Loucy (cell line): Measurements from ENCODE around the gene SLC50A1.

Experiments used
- H2AFZ ChIP-seq: fragments of 200-600 bp; sonication (generic); 2 replicates; pipeline ENCODE4 v1.6.0; 2016; ENCODE audit warnings: antibody characterized with exemption, mild to moderate bottlenecking, low read length, moderate library complexity
- H3F3A ChIP-seq: fragments of 200-600 bp; 2 replicates; pipeline ENCODE4 v1.6.0; 2016; ENCODE audit warnings: antibody characterized with exemption, low read depth, mild to moderate bottlenecking
- H3K27me3 ChIP-seq: fragments of 200-600 bp; sonication (generic); 2 replicates; pipeline ENCODE4 v1.6.1; 2014; ENCODE audit warnings: low read length, mild to moderate bottlenecking; ENCODE audit not compliant: insufficient read depth, poor library complexity, severe bottlenecking
- H3K36me3 ChIP-seq: fragments of 200-600 bp; sonication (generic); 2 replicates; pipeline ENCODE4 v1.6.1; 2016; ENCODE audit warnings: low read length; ENCODE audit not compliant: insufficient read depth
- H3K4me1 ChIP-seq: fragments of 200-600 bp; sonication (generic); 2 replicates; pipeline ENCODE4 v1.5.1; 2014; ENCODE audit warnings: low read length, mild to moderate bottlenecking; ENCODE audit not compliant: insufficient read depth, poor library complexity, severe bottlenecking
- H3K4me2 ChIP-seq: fragments of 200-600 bp; sonication (generic); 2 replicates; pipeline ENCODE4 v1.6.0; 2014; ENCODE audit warnings: antibody characterized with exemption, low read length, low read depth, mild to moderate bottlenecking; ENCODE audit not compliant: poor library complexity, severe bottlenecking
- H3K4me3 ChIP-seq: fragments of 200-600 bp; sonication (generic); 2 replicates; pipeline ENCODE4 v1.5.1; 2014; ENCODE audit warnings: low read length, mild to moderate bottlenecking, mixed read lengths; ENCODE audit not compliant: poor library complexity, severe bottlenecking
- H3K79me2 ChIP-seq: fragments of 200-600 bp; sonication (generic); 2 replicates; pipeline ENCODE4 v1.6.1; 2014; ENCODE audit warnings: low read length; ENCODE audit not compliant: insufficient read depth
- H3K9ac ChIP-seq: fragments of 200-600 bp; sonication (generic); 2 replicates; pipeline ENCODE4 v1.6.0; 2014; ENCODE audit warnings: mild to moderate bottlenecking, low read depth, low read length, moderate library complexity; ENCODE audit not compliant: poor library complexity, severe bottlenecking
- H3K9me2 ChIP-seq: fragments of 200-600 bp; sonication (generic); replicated peaks from 2 replicates; pipeline ENCODE4 v1.6.1; 2016; ENCODE audit warnings: low read depth, low read length, mixed read lengths
- H3K9me3 ChIP-seq: fragments of 200-600 bp; sonication (generic); 2 replicates; pipeline ENCODE4 v1.6.1; 2014; ENCODE audit warnings: mild to moderate bottlenecking, antibody characterized with exemption, low read length, low read depth; ENCODE audit not compliant: insufficient read depth
- H4K20me1 ChIP-seq: fragments of 200-600 bp; sonication (generic); 2 replicates; pipeline ENCODE4 v1.6.0; 2014; ENCODE audit warnings: antibody characterized with exemption, low read length, mild to moderate bottlenecking; ENCODE audit not compliant: insufficient read depth, poor library complexity, severe bottlenecking
- EZH2phosphoT487 ChIP-seq: fragments of 200-600 bp; IDR thresholded peaks from 2 replicates; pipeline ENCODE4 v1.6.1; 2018; ENCODE audit warnings: antibody characterized with exemption, mild to moderate bottlenecking, moderate library complexity, borderline replicate concordance
- TF ChIP-seq, protein P1 (sequence below): fragments of 200-600 bp; sonication (generic); conservative IDR thresholded peaks from 2 replicates; pipeline ENCODE4 v1.5.1; 2014; ENCODE audit warnings: mild to moderate bottlenecking, antibody characterized with exemption, low read length

Gene SLC50A1

DNA sequence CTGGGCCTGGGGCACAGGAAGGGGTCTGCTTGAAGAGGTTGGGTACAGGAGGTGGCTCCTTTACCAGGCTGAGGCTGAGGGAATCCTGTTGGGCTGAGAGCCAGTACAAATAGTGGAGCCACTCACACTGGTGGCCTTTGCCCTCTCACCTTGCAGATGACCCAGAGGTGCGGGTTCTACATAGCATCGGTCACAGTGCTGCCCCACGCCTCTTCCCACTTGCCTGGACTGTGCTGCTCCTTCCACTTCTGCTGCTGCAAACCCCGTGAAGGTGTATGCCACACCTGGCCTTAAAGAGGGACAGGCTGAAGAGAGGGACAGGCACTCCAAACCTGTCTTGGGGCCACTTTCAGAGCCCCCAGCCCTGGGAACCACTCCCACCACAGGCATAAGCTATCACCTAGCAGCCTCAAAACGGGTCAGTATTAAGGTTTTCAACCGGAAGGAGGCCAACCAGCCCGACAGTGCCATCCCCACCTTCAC lies 1.8 kb upstream of the SLC50A1 start:
- Histone ChIP-seq H3K9ac (no peak overlapping the region), H2AFZ (no peak overlapping the region), H3K9me3 (no peaks in the 10 kb centered on the region), H3K36me3 (no peaks in the 10 kb centered on the region), H3K9me2 (no peaks in the 10 kb centered on the region), H3K4me2 (no peak overlapping the region), H3K4me3 (no peak overlapping the region), H4K20me1 (peaks cover 8% of the 10 kb centered on the region), H3K27me3 (no peaks in the 10 kb centered on the region), H3F3A (no peaks in the 10 kb centered on the region), H3K4me1 (peaks cover 24% of the 10 kb centered on the region), H3K79me2 (peaks cover 28% of the 10 kb centered on the region)
- TF ChIP-seq, protein P1, sequence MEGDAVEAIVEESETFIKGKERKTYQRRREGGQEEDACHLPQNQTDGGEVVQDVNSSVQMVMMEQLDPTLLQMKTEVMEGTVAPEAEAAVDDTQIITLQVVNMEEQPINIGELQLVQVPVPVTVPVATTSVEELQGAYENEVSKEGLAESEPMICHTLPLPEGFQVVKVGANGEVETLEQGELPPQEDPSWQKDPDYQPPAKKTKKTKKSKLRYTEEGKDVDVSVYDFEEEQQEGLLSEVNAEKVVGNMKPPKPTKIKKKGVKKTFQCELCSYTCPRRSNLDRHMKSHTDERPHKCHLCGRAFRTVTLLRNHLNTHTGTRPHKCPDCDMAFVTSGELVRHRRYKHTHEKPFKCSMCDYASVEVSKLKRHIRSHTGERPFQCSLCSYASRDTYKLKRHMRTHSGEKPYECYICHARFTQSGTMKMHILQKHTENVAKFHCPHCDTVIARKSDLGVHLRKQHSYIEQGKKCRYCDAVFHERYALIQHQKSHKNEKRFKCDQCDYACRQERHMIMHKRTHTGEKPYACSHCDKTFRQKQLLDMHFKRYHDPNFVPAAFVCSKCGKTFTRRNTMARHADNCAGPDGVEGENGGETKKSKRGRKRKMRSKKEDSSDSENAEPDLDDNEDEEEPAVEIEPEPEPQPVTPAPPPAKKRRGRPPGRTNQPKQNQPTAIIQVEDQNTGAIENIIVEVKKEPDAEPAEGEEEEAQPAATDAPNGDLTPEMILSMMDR, result no peak
- no peak for TF ChIP-seq EZH2phosphoT487

DNA sequence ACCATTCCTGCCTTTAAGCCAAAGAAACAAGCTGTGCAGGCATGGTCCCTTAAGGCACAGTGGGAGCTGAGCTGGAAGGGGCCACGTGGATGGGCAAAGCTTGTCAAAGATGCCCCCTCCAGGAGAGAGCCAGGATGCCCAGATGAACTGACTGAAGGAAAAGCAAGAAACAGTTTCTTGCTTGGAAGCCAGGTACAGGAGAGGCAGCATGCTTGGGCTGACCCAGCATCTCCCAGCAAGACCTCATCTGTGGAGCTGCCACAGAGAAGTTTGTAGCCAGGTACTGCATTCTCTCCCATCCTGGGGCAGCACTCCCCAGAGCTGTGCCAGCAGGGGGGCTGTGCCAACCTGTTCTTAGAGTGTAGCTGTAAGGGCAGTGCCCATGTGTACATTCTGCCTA lies 1.3 kb upstream of the SLC50A1 start:
- no peak overlapping the region for H2AFZ ChIP-seq
- peak overlapping the region; percentile 95 for H3K9ac ChIP-seq
- H3F3A ChIP-seq, result no peaks in the 10 kb centered on the region
- H3K4me3 ChIP-seq, result peak overlapping the region; percentile 98
- H3K27me3 ChIP-seq, result no peaks in the 10 kb centered on the region
- peaks cover 21% of the 10 kb centered on the region for H3K4me1 ChIP-seq
- H3K36me3 ChIP-seq, result no peaks in the 10 kb centered on the region
- H4K20me1 ChIP-seq, result peaks cover 8% of the 10 kb centered on the region
- H3K79me2 ChIP-seq, result peaks cover 33% of the 10 kb centered on the region
- H3K9me3 ChIP-seq, result no peaks in the 10 kb centered on the region
- no peak for TF ChIP-seq EZH2phosphoT487
- TF ChIP-seq, protein P1, result no peak
- no peaks in the 10 kb centered on the region for H3K9me2 ChIP-seq
- H3K4me2 ChIP-seq, result peak overlapping the region; percentile 98

DNA sequence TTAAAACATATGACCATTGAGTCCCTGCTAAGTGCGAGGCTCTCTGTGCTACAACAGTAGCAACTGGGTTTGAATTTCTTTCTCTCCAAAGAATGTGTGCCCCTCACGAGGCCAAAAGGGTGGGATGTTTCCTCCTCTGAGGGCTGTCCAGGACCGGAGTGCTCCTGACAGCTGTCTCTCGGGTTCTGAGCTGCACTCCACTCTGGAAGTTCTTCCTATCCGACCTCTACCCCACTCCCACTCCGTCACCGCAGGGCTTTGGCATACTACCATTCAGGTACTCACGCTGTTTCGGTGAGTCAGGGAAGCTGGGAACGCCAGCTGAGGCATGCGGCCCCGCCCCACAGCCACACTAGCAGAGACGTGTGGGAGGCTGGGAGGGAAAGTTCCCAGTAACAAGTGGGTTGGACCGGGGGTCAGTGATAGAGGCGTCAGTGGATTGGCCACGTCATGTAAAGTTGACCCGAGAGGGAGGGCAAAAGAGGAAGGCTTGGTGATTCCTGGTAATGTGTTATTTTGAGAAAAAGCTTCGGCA lies 705 bp upstream of the SLC50A1 start:
- peak overlapping the region; percentile 89 for H2AFZ ChIP-seq
- H3K79me2 ChIP-seq, result peaks cover 39% of the 10 kb centered on the region
- TF ChIP-seq, protein P1, result no peak
- no peak for TF ChIP-seq EZH2phosphoT487
- H3K27me3 ChIP-seq, result no peaks in the 10 kb centered on the region
- H3K4me2 ChIP-seq, result peak overlapping the region; percentile 98
- no peaks in the 10 kb centered on the region for H3K9me3 ChIP-seq
- peaks cover 8% of the 10 kb centered on the region for H4K20me1 ChIP-seq
- H3K36me3 ChIP-seq, result no peaks in the 10 kb centered on the region
- peak overlapping the region; percentile 98 for H3K4me3 ChIP-seq
- H3K9me2 ChIP-seq, result no peaks in the 10 kb centered on the region
- H3F3A ChIP-seq, result no peaks in the 10 kb centered on the region
- H3K9ac ChIP-seq, result peak overlapping the region; percentile 95
- peaks cover 21% of the 10 kb centered on the region for H3K4me1 ChIP-seq
